Activated CD8-positive, alpha-beta memory T cell treated with anti-CD3 and anti-CD28 coated beads, Interleukin-2, amount 50 U/mL, for 24 hours (primary cell): ENCODE measurements around the gene SLC27A5.
A peak's percentile ranks its signal among the peaks of the same experiment; 100 is the strongest.
"Not testable (repeated sequence)": the region's sequence is repeated elsewhere in the genome, so short reads cannot be mapped to it uniquely, and the experiment has no call there.

Experiments used
- DNase-seq: peaks from one replicate; pipeline ENCODE4 v3.0.0-alpha.2; 2020; ENCODE audit errors: extremely low read depth

SLC27A5 gene

DNA sequence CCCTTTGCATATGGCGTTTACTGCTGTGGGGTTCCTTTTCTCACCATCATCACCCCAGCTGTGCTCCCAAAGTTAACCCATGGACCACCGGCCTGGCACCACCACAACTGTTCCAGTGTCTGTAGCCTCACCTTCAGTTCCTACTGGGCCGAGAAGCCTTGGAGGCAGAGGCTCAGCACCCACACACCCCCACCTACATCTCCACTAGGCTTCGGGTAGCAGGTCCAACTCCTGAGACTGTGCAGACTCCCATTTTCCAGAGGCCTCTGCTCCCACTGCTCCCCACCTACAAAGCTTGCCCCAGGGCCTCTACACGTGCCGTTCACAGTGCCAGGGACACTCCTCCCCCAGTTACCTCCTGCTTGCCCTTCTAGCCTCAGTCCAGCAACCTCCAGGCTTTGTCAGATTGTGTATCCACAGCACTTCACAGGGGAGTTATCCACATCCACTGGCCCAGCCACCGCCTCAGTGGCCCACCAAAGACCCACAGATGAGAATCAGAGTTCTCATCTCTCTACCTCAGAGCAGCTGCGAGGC lies 14.1 kb downstream of the SLC27A5 start:
- no peak for DNase-seq

DNA sequence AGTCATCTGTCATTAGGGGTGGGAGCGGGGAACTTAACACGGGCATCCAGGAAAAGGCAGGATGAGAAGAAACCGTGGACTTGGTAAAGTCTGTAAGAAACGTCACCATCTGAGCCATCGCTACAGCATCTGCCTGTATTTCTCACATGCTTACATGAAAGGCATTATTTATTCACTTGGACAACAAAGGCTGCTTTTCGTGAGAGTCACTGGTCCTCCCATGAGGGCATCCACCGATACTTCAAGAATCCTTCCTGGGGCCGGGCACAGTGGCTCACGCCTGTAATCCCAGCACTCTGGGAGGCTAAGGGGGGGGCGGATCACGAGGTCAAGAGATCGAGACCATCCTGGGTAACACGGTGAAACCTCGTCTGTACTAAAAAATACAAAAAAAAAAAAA lies 19.5 kb downstream of the SLC27A5 start:
- no peak for DNase-seq

DNA sequence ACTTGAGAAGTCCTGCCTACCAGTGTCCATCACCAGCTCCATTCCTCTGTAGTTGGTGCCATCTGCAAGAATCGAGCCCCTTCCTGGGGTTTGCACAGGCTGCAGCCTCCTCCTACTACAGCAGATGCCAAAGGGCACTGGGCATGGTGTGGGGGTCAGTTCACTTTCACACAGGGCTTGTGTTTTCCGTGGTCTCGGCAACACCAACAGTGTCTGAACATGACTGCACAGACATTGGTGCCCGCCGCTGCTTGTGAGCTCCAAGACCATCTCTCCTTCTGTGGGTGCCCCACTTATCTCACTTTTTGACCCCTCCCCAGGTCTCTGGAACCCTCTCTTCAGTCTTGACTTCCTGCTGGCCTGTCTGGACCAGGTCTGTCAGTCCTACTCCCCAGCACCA lies 20.4 kb downstream of the SLC27A5 start:
- DNase-seq, result no peak

DNA sequence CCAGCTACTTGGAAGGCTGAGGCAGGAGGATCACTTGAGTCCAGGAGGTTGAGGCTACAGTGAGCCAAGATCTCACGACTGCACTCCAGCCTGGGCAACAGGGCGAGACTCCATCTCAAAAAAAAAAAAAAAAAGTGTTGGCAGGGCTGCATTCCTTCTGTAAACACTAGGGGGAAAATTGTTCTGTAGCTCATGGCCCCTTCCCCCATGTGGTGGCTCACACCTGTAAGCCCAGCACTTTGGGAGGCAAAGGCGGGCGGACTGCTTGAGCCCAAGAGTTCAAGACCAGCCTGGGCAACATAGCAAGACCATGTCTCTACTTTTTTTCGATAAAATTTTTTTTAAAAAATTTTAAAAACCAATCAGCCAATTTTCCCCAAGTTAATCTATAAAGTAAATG lies 27.4 kb downstream of the SLC27A5 start:
- DNase-seq, result not testable (repeated sequence)

DNA sequence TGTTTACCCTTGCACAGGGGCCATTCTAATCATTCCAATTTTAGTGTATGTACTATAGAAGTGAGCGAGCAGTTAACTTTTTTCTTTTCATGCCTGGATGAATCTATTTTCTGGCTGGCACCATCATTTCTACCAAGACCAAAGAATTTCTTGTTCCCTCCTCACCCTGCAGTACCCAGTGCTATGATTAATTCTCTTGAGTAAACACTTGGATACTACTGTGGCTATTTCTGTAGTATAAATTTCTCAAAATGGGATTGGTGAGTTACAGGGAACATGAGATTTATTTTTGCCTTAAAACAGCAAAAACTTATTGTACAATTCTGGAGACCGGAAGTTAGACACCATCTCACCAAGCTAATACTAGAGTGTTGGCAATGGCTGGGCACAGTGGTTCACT lies 28.0 kb downstream of the SLC27A5 start:
- DNase-seq, result no peak

DNA sequence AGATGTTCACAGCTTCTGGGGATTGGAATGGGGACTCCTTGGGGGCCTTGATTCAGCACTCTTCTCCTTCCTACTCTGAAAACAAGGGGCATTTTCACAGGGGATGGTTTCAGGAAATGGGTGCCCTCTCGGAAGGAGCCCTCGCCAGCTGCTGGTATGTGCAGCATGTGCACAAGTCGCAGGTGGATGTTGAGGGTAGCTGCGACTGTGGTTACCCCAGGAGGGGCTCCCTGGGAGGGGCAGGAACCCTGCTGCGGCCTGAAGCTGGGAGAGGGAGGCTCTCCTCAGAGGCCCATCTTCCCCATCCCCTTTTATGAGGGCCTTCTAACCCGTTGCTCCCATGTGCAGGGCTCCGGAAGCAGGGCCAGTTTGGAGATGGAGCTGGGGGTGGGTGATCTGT lies 29.4 kb downstream of the SLC27A5 start:
- no peak for DNase-seq

DNA sequence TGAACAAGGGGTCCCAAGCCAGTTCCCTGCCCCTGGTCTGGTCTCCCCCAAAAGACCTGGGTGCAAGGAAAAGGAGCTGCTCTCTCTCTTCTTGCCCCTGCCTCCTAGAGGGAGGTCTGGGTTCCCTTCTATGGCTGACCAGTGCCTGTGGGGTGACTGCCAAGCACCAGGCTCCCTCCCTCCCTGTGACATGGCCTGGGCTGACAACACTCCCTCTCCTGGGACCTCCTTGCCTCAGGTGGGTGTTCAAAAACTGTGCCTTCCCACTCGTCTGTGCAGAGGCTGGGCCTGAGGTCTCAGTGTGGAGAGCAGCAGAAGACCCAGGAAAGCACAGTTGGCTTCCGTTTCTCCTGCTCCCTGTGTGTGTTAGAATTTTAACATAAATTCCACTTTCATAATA lies 31.0 kb downstream of the SLC27A5 start:
- DNase-seq, result no peak

DNA sequence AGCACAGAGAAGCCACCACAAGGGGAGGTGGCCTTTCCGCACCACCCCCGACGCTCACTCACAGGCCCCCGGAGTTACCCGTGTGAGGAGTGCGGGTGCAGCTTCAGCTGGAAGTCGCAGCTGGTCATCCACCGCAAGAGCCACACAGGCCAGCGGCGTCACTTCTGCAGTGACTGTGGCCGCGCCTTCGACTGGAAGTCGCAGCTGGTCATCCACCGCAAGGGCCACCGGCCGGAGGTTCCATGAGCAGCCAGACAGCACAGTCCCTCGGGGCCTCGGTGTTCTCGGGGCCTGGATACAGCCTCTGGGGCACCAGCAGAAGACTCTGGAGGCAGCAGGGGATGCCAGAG lies 31.3 kb downstream of the SLC27A5 start:
- DNase-seq, result no peak

DNA sequence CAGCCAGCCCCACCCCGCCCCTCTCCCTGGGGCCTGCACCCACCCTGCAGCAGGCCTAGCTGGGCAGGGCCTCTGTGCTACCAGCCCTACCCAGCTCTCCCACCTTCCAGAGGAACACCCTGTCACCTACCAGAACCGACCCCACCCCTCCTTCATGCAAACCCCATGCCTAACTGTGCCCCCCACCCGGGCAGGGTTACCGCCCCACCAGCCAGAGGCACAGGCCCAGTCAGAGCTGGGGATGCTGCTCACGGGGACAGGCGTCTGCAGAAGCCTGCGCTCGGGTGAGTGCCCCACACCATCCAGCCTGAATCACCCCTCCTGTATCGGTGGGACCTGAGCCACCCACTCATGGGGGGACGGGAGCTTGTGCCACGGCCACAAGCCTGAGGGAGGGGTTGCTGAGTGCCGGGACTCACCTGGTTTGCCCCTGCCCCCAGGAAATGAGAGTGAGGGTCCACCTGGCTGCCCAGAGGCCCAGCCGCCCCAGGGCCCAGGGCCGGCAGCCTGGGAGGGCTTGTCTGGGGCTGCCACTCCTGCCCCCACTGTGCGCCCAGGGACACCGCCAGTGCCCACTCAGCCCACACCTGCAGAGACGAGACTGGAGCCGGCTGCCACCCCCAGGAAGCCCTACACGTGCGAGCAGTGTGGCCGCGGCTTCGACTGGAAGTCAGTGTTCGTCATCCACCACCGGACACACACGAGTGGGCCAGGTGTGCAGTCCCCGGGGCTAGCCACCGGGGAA lies 31.9 kb downstream of the SLC27A5 start:
- DNase-seq, result no peak

DNA sequence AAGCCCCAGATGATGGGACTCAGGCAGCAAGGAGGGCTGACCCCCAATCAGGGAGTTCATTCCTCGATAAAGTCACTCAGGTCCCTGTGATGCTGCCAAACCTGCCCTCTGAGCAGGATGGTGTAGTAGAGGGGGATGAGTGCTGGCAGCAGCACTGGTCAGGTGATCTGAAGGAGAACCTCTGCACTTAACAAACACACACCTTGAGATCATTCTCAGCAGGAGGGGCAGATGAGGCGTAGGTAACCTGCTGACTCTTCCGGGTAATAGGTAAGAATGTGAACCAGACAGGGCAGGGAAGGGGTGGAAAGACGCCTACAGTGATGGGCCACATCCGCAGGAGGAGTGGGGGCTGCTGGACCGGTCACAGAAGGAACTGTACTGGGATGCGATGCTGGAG lies 32.5 kb downstream of the SLC27A5 start:
- DNase-seq, result no peak

DNA sequence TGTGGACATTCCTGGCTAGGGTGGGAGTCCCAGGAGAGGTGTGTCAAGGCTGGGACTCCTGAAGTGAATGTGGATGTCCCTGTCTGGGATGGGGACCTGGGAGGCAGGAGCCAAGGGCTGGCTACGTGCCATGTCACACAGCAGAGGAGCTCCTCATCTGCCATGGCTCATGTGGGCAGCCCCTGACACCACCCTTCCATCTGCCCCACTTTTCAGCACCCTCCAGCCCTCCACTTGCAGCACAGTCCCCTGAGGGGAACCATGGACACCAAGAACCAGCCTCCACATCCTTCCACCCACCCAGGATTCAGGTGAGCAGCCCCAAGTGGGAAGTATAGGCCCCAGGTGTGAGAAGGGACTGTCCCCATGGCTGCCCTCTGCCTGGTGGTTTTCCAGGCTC lies 33.9 kb downstream of the SLC27A5 start:
- DNase-seq, result no peak

DNA sequence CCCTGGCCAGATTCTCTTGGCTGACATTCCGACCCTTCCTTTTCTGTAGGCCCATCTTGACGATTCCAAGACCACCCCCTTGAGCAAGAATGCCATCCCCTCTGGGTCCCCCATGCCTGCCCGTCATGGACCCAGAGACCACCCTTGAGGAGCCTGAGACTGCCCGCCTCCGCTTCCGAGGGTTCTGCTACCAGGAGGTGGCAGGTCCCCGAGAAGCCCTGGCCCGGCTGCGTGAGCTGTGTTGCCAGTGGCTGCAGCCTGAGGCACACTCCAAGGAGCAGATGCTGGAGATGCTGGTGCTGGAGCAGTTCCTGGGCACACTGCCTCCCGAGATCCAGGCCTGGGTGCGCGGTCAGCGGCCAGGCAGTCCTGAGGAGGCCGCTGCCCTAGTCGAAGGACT lies 34.7 kb downstream of the SLC27A5 start:
- no peak for DNase-seq

DNA sequence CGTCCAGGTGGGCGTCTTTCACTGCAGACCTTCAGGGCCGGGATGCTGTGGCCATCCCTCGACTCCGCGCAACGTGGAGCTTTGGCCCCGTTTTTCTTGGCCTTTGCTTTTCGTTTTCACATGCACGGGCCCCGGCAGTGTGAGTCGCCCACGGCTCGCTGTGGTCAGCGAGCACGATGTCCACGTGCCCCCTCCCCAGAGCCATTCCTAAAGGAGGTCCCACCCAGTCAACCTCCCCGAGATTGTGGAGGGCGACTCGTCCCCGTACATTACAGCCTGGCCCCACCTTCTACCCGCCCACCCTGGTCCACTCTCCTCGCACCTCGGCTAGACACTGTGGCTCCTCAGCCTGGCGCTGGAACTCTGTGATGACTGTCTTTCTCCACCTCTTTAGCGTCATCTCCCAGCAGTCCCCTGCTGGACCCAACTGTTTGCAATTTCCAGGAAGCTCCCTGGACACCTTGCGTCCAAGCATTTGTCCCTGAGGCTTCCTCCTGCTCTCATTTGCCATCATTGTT lies 35.2 kb downstream of the SLC27A5 start:
- no peak for DNase-seq

DNA sequence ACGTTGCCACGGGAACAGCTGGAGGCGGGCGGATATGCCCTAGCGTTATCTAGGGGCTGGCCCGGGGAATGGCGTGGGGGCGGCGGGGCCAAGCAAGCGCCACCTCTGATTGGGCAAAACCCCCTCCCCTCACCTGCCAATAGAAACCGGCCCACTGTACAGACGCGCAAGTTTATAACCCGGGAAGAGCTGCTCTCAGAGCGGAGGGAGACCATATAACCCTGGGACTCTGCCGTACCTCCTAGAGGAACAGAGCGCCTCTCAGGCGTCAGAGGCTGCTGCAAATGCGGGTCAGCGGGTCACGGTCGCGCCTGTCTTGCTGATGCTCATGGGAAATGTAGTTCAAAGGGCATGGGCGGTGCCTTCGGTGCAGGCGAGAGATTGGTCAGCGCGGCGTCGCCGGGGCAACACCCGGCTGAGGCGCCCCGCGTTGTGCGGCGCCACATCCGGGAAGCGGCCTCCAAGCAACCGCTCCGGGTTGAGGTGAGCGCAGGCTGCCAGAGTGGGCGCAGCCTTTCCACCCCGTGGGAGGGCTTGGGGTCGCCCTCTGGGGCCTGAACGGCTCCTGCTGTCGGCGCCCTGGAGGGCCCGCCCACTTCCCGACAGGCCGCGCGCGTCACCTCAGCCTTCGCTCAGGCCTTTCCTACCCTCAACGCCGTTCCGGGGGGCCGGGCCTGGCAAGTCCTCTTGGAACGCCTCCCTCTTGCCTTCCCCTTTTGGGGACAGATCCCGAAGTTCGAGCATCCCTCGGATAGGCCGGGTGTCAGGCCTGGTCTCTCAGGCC lies 35.9 kb downstream of the SLC27A5 start, which contains the start of gene ZNF446:
Gene ZNF446, plus strand, starts transcription at position 639 of the 784 bp plus-strand sequence. CDS start 867 bp downstream, outside the sequence.
- DNase-seq, result peak; percentile 86

DNA sequence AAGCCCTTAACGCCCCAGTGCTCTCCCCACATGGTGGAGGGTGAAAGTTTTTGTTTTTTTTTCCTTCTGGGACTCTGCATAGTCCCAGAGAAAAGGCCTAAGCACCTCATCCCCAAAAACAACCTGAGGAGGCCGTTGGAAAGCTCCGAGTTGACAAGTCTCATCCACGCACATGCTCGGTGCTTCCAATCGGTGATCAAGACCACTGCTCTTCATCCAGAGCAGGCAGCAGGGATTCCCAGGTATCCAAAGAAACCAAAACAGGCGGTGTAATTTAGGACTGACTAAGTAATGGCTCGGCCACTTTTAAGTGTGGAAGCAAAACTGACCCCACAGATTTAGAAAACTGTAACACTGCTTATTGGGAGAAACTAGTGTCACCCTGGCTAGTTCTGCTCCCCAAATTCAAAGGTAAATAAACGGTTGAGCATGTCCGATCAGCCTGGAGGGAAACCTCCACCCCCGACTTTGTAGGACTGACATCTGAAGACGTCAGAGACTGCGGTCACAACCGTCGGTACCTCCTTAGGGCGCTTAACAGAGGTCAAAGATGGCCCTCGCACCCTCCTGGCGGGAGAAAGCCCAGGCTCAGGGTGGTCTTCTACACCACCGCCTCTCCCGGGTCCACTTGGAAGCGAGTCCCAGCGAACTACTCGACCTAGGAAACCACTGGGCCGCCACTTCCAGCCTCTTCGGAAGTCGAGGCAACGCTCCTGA lies 36.6 kb downstream of the SLC27A5 start:
- no peak for DNase-seq

DNA sequence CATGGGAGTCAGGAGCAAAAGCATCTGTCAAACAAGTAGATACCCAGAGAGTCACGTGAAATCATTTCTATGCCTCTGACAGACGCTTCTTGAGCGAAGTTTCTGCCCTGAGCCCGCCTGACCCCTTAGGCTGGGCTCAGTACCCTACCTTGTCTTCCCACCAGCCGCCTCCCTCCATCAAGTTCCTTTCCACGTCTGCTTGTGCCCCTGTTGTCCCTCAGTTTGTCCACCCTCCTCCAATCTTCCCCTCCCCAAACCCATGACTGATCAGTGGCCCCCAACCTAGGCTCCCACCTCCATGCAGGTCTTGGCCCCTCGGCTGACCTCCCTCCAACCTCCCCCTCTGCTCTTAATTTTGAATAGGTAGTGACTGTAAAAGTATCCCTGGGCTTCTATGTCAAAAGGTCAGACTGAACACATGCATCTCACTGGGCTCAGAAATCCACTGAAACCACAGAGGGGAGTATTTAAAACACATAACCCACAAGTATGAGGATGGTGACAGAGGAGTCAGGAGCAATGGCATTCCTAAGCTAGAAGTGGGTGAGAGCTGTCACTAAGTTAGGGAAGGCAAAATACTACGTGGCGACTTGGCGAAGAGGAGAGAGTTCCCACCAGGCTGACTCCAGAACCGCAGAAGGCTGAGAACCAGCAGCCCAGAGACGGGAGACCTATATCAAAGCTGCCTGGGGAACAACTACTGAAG lies 37.3 kb downstream of the SLC27A5 start:
- no peak for DNase-seq

DNA sequence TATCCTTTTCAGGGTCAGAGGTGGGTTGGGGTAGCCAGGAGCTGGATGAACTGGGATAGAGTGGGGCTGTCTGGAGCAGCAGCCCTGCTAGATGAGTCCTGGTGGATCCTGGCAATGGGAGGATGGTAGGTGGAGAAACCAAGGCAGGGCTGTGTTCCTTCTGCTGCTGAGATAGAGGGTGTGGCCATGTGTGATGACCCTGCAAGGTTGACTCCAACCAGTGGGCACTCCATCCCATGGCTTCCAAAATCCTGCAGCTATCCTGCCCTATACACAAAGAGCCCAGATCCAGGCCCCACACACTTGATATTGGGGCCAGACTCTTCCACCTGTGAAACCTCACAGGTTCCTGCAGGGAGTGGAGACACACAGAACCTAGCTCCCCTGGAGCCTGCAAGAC lies 38.0 kb downstream of the SLC27A5 start:
- no peak for DNase-seq

DNA sequence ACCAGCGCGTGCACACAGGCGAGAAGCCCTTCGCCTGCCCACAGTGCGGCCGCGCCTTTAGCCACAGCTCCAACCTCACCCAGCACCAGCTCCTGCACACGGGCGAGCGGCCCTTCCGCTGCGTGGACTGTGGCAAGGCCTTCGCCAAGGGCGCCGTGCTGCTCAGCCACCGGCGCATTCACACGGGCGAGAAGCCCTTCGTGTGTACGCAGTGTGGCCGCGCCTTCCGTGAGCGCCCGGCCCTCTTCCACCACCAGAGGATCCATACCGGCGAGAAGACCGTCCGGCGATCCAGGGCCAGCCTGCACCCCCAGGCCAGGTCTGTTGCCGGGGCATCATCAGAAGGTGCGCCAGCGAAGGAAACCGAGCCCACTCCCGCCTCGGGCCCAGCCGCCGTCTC lies 40.1 kb downstream of the SLC27A5 start:
- DNase-seq, result no peak

DNA sequence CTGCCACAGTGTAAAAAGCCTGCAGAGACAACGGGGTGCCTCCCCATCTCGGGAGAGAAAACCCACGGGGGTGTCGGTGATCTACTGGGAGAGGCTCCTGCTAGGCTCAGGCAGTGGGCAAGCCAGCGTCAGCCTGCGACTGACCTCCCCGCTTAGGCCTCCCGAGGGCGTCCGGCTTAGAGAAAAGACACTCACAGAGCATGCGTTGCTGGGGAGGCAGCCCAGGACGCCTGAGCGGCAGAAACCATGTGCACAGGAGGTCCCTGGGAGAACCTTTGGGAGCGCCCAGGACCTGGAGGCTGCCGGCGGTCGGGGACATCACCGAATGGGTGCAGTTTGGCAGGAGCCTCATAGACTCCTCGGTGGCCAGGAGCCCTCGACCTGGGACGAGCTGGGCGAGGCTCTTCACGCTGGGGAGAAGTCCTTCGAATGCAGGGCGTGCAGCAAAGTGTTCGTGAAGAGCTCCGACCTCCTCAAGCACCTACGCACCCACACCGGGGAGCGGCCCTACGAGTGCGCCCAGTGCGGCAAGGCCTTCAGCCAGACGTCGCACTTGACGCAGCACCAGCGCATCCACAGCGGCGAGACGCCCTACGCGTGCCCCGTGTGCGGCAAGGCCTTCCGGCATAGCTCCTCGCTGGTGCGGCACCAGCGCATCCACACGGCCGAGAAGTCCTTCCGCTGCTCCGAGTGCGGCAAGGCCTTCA lies 40.8 kb downstream of the SLC27A5 start:
- not testable (repeated sequence) for DNase-seq

DNA sequence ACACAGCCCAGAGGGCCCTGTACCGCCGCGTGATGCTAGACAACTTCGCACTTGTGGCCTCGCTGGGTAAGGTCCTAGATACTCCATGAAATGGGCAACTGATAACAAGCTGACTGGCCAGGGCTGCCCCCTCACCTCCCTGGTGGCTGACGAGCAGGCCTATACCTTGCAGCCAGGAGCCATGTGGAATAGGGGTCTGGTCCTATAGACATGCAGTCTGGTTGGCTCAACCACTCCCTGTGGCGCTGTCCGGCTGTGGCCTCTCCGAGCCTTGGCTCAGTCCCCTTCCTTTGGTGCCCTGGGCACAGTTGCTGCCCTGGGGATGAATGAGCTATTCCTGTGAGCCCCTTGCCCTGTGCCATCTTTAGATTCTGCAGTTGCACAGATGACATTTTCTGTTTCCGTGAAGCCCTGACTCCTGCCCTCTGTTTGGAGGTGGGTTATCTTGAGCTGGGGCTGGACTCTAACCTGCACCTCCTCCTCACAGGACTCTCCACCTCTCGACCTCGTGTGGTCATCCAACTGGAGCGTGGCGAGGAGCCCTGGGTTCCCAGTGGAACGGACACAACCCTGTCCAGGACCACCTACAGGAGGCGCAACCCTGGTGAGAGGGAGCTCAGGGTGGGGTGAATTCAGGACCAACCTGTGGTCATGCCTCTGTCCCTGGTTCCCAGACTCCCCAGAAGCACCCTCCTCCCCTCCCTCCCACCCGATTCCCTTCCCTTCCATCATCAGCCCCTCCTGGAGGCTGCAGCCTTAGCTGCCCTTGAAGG lies 42.4 kb downstream of the SLC27A5 start:
- no peak for DNase-seq
